Activated T-helper 9 cell treated with anti-CD3 and anti-CD28 coated beads, Interleukin-2, amount 50 U/mL, for 16 hours (primary cell): ENCODE data around the gene ADRA2A.

ENCODE experiments used
- DNase-seq: peaks from one replicate; pipeline ENCODE4 v3.0.0-alpha.2; 2020; ENCODE audit warnings: low read depth

ADRA2A gene

DNA sequence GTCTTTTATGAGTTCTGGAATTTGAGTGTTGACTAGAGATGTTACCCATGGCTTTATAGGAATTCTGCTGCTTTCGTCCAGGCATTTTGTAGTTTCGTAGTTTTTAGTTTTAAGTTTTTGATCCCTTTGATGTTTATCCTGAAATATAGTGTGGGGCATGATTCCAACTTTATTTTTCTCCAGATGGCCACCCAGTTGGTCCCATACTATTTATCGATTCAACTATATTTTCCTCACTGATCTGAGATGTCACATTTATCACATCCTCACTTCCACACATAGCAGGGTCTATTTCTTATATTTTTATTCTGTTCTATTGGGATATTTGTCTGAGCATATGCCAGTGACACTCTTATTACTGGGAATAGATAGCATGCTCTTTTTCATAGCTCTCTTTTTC, 33.9 kb downstream of the ADRA2A start:
- DNase-seq = no peak

DNA sequence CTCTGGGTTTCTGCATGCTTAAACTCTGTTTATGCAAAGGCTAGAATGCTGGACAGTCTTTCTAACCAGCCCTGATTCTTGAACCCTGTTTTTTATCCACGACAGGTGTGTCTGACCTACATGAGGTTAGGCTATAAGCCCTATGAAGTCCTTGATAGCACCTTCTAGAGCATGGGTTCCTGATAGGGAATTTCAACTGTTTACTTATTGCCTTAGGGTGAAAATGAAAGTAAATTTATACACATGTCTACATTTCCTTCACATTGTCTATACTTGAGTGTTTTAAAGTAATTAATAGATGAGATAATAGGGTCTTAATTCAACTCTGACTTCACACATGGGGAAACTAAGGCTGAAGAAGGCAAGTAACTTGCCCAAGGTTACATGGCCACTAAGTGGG, 35.5 kb downstream of the ADRA2A start:
- no peak for DNase-seq

DNA sequence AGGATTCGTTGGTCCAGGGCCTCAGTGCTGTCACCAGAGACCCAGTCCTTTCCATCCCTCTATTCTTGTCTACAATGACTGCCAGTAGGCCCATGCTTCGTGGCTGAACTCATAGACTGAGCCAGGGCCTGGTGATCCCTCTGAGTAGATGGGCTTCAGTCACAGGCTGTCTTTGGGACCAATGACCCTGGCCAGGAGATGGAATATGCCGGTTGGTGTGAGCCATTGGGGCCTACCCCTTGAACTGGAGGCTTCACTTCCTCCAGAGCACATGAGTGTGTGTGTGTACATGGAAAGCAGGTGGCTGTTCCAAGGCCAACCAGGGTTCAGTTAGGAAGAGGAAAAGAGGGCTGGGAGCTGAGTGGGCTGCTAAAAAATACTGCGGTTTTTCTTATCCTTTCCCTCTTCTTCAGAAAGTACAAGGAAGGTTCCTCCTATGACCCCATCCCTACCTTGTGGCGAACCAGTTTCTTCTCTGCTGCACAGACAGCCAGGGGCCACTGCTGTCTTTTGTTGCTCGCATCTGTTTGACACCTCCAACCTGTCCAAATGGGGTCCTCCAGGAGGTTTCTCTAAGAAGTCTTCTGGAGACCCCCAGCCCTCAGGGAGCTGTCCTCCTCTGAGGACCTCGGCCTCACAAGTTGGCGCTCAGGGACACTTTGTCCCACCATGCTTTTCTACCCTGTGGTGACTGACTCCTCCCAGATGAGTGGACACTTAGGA, 36.6 kb downstream of the ADRA2A start:
- DNase-seq = no peak

DNA sequence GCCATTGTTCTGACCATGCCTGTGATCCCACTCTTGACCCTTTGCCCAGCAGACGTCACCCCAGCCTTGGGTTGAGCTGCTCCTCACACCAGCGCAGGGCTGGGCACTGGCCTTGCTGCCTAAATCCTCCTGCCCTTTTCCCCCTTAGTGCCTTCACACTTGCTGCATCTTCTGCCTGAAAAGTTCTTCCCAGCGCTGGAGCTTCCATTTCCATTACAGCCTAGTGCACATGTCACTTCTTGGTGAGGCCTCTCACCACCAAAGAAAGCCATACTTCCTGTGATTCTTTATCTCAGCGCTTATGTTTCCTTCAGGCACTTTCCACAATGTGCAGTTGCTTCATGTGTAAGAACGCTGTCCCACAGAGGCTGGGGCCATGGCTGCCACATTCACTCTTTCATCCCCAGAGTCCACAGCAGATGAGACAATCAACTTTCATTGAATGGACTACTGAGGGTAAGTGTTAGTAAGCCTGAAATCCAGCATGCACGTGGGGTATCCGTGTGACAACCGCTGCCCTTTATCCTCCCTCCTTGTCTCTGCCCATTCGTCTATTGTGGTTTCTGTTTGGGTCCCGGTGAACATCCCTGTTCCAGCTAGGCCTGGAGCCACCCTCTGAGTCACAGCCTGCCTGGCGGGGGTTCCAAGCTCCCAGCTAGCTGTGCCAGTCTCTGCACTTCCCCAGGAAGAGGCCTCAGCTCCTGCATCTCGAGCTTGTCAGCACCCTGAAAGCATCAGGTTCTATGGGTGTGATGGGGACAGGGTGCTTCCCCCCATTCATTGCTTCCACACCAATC, 37.3 kb downstream of the ADRA2A start:
- DNase-seq = no peak

DNA sequence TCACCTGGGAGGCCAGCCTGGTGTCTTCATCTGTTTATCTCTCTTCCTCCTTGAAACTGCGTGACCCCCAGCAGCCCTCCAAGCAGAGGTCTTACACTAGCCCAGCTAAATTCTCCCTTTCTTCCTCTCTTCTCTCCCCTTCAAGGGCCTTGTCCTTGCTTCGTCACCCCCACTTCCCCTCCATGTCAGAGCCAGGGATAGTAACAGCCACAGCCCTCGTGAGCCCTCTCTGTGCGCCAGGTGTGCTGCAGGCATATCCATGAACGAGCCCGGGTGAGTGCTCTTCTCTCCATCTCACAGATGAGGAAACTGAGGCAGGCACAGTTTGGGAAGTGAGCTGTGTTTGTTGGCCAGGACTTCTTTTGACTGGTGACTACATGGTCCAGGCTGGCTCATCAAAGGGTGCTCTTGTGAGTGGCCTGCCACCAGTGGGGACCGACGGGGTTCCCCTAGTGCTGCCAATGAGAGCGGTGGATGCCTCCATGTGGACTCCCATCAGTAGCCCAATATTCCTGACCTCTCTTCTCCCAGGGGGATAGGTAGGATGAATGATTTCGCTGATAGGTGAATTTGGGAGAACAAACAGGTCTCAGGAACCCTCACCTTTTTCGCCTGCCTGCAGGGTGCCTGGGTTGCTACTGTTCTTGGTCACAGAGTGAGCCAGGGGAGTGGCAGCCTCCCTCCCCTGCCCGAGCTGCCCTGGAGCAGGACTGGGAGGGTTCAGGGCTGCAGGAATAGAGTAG, 38.1 kb downstream of the ADRA2A start:
- DNase-seq = no peak

DNA sequence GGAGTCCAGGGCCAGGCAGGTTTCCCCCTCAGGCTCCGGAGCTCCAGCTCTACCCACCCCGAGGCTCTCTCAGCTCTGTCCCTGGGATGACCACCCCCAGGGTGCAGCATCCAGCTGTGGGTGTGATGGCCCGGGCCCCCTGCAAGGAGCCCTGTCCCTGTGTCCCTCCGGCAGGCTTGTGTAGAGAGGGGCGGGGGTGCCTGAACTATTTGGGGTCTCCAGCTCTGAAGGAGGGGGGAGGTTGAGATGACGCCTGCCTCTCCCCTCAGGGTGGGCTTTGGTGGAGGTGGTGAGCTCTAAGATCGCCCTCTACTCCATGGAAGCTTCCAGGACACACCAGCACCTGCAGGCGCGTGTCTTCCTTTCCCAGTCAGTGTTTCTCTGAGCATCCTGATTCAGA, 39.4 kb downstream of the ADRA2A start:
- no peak for DNase-seq

DNA sequence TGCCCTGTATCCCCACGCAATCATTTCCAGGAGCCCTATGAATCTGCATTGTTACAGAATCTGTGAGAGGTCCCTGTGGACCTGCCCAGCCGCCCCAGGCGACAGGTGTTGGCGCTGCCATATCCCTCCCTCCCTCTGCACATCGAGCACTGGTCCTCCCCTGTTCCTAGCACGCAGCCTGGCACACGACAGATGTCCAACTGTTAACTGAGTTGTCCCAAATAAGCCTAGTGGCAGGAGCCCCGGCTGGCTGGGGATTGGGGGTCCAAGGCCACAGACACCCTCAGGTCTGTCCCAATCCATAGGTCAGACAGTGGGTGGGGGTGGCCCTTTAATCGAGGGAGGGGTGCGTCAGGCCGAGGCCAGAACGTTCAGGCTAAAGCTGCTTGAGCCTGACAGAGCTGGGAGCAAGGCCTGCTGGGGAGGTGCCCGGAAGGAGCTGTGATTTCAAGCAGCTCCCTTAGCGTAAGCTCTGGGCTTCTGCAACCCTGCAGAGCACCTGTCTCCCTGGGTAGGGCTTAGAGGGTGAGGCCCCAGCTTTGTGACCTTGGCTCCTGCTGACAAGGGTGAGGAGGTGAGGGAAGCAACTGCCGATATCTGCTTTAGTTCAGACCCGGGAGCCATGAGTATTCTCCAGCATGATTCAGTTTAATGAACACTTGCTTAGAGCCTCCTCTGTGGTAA, 40.1 kb downstream of the ADRA2A start:
- DNase-seq = no peak

DNA sequence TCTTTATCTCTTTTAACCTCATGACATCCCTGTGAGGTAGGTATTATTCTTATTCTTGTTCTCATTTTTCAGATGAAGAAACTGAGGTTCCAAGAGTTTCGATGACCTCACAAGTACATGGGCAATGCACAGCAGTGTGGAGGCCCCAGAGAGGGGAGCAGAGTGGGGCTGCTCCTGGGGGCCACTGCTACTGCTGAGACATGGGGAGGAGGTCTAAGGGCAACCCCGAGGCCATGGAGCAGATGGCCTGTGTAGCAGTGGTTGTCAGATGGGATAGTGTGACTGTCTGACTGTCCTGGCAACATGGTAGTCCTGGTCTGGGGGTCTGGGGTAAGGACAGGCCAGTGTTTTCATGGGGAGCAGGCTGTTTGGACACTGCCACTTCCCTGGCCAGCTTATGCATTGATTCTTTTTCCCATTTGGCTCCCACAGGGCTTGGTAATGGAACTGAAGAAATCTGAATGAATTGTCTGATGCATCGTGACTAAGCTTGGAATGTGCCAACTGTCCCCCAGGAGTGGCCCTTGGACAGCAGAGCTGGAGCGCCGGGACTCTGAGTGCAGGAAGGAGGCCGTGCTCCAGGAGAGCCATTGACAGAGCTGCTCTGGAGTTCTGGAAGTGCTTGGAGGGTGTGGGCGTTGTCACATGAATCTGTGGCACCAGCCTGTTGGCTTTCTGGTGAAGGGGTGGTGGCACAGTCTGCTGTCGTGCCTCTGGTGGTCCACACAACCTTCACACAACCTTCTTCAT, 40.9 kb downstream of the ADRA2A start:
- DNase-seq = no peak

DNA sequence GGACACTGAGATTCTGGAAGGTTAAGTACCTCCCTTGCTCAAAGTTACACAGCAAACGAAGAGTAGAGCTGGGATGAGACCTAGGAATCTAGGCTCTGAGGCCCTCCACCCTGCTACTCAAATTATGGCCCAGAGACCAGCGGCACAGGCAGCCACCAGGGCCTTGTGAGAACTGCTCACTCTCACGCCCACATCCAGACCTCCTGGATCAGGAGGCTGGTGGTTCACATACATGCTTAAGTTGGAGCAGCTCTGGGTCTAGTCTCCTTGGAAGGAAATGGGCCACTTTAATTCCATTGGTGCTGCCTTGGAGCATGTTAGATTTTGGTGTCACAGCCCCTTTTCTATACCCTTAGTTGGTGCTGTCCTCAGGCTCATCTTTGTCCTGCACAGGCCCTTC, 41.9 kb downstream of the ADRA2A start:
- DNase-seq = no peak

DNA sequence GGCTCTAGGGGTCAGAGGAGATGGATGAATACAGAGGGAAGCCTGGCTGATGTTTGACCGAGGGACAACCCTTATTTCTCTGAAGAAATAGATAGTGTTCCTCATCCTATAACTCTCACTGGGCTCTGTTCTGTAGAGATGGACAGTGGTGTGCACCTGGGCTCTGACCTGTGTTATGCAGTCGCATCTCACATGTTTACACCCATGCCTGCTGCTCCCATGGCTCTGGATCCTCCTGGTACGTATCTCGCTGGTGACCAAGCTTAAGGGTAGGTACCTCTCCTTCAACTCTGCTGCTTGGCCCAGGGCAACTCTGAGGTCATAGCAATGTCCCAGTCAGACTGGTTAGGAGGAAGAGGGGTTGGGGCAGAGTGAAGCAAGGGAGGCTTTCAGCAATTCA, 42.8 kb downstream of the ADRA2A start:
- no peak for DNase-seq

DNA sequence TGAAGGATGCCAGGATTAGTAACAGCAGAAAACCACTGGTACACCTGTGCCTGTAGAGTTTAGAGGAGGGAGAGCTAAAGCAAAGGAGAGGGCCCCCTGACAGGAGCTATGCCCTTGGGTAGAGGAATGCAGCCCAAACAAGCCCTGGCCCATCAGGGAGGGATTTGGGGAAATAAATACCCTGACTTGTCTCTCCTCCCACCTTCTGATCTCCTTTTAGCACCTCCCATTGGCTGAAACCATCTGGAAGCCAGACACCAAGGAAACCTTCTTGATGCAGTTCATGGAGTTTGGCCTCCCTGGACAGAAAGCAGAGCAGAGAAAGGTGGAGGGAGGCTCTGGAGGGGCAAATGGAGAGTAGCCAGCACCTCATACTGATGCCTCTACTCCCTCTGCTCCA, 45.3 kb downstream of the ADRA2A start:
- no peak for DNase-seq

DNA sequence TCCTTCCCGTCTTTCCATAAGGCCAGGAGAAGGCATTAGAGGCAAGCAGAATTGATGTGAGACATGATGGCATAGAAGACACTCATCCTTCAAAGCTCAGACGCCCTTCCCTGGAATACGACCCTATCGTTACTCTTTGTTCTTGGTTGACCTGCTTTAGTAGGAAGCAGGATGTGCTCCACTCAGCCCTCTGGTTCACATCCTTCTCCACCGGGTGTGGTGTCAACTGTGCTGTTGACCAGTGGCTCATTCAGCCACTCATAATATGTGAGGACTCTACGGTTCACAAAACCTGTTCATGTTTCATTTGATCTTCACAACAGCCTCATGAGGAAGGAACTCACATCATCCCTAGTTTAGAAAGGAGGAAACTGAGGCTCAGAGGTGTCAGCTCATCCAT, 47.1 kb downstream of the ADRA2A start:
- DNase-seq = no peak

DNA sequence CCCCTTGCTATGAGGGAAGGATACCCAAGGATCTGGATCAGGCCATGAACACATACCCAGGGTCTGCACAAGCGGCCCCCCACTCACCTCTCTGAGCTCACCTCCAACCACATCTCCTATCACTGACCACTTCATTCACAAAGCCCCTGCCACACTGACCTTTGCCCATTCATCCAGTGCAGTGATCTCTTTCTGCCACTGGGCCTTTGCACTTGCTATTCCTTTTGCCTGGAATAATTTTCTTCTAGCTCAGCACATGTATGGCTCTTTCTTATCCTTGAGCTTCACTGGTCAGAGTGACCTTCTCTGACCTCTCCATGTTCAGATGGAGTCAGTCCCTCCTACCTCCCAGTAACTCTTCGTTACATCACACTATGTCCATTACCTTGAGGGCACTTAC, 48.3 kb downstream of the ADRA2A start:
- DNase-seq = no peak

DNA sequence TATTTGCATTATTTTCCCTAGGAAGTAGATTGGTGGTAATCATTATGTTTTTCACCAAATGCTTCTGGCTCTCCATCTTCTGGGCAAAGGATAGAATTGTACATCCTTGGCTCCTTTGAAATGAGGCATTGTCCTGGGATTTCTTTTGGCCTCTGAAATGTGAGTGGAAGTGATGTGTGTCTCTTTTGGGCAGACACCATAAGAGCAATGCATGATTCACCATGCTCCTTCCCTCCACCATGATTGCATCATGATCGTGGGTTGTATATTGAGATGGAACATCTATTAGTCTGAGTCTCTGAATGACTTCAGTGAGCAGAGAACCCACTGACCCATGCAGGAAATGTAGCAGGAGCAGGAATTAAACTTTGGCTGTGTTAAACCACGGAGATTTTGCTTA, 49.2 kb downstream of the ADRA2A start:
- no peak for DNase-seq

DNA sequence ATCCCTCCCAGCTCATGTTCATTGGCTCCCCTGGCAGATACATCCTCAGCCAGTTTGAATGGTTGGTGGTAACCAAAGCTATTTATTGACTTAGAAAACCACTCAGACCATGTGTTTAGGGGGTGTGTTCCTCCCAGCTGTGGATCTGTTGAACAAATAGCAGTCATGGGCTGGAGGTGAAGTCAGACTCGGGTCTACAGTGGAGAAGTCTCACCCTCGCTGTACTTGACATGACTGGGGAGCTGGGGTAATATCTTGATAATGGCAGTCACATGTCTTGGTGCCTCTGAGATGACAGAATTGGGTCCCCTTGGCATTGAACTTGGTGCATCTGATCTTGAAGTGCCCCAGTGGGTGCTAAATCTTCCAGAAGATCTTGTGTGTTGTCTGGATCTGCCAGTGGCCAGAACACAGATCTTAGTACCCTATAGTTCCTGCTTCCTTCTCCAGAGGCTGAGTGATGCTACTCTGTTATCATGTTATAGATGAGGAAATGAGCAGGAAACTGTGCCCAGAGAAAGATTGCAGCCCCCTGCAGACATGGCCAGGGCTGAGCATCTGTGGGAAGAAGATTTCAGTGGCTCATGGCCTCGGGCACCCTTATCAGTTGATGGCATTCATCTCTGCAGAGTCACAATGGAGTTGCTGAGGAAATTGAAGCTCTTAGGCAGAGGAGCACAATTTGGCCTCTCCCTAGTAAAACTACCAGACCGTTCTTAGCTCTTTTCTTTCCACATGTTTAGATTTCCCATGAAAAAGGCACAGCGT, 50.4 kb downstream of the ADRA2A start:
- DNase-seq = no peak

DNA sequence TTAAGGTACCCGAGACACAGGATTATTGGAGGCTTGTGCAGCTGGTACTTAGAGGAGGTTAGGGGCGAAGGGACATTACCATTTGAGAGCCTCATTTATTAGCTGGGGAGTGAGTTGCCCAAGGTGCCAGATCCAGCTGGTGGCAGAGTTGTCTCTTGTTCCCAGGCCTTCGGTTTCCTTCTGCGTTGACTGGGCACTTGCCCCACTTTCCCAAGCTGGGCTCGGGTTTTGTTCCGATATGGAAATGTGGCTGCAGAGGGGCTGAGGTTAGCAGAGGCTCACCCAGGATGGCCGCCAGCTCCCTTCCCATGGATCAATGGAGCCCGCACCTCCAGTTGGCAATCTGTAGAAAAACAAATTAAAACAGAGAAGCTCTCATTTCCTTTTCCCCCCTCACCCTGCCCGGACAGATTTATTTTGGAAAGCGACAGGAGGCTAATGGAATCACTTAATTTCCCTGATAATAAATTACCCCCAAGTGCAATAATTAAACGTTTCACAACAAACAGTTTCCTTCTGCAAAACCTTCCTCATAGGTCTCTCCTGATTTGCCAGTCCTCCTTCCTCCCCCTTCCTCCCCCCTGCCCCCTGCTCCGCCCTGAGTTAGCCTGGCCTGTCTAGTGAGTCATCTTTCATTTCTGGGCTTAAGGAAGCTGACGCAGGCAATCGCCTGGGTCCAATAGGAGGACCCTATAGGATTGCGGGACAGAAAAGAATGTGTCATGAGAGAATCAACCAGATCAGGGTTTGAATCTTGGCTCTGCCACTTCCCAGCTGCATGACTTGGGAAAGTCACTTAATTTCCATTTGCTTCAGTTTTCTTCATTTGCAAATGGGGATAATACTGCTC, 51.7 kb downstream of the ADRA2A start:
- DNase-seq = no peak

DNA sequence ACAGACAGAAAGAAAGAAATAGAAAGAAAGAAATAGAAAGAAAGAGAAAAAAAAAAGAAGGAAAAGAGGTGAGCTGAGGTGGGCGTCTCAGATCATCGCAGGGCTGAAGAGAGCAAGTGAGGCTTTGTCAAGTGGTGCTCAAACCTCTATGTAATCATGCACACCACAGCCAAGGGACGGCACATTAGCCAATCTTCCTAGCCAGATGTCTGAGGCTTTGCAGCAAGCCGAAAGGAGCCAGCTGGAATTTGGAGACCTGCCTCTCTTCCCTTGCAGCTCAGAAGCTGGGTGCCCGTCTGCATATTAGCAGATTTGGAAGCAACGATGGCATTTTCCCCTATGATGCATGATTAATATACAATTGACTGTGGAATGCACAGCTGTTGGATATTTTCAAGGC, 52.5 kb downstream of the ADRA2A start:
- no peak for DNase-seq

DNA sequence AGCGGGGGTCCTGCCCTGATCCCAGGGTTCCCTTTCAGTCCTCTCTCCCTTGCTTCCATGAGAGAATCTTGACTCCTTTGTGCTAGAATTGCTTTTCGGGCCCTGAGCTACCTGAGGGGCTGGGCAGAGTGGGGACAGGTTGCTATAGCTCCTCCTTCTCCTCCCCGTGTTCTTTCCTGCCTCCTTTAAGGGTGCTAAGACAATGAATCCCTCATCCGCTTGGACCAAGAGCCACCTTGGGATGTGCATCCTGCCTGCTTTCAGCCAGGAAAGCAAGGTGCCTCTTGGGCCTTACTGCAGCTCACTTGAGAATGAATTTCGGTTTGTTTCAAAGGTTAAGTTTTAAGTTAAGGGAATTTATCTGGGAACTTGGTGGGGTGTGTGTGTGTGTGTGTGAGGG, 53.6 kb downstream of the ADRA2A start:
- DNase-seq = no peak
